Fibroblast of peridontal ligament (primary cell): Measurements from ENCODE around the gene SLC25A53.

Experiments
- DNase-seq: peaks from one replicate; pipeline ENCODE4 v3.0.0-alpha.2; 2010; ENCODE audit errors: extremely low read depth

The SLC25A53 gene, protein sequence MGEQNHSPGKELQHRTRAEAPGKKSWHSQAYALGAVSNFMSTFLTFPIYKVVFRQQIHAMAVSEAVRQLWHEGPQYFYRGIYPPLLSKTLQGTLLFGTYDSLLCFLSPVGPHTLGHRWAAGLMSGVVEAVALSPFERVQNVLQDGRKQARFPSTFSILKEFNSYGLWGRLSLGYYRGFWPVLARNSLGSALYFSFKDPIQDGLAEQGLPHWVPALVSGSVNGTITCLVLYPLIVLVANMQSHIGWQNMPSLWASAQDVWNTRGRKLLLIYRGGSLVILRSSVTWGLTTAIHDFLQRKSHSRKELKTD

GRCh38 chrX:104156630-104157529 is at the start of gene SLC25A53:
TSS of gene SLC25A53 (minus strand) at chrX:104157009. CDS start at chrX:104105257, 51,752 bp downstream.
- peak; percentile 77 for DNase-seq

DNA sequence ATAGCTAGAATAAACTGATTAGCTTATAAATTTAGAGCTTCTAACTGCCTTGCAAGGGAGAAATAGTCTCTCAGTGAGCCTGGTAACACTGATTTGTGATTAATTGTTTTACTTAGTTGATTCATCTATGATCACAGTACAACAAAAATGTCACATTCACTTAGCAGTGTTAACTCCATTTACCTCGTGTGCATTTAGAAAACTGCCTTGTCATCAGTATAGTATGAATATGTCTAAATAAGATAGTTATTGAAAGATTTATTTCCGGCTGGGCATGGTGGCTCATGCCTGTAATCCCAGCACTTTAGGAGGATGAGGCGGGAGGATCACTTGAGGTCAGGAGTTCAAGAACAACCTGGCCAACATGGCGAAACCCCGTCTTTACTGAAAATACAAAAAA is 48.7 kb upstream of the SLC25A53 start:
- DNase-seq, result no peak

DNA sequence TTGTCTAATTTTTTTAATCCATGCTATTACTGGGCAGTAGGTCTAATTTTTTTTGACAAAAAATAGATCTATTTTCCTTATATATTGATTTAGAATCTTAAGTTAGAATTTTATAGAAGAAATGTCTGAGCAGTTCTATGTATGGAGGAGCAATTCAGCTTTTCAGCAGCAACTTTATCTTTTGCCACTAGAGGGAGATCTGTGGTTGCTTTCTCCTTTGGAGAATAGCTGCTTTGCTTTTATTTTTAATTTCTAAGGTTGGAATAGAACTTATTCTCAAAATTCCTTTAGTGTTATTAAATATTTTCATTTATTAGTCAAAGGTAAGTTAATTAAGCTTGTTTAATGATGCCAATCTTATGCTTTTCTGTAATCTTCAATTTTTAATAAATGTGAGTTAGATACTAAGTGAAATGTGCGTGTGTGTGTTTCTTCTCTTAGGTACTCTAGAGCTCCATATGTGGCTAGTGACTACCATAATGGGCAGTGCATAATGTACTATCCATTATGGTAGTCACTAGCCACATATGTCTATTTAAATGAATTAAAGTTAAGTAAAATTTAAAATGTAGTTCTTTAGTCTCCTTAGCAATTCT is 38.8 kb upstream of the SLC25A53 start:
- peak; percentile 51 for DNase-seq

- no peak for DNase-seq
Observed at GRCh38 chrX:104195013-104195412, 38.2 kb upstream of the SLC25A53 start.

DNA sequence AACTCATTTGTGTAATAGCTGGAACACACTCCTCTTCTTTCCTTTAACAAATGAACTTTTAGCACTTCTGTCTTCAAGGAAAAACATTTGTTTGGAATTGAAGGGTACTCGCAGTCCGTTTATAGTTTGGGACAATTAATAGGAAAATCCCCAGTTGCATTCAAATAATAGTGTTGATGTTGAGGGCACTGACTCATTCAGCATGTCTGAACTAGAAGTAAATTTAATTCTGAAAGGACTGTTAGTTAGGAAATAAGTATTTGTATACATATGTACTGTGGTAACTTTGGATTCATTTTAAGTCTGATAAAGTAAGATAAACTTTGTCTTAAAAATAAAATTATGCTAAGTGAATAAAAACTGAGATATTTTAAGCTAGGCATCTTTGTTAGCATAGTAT is 36.7 kb upstream of the SLC25A53 start:
- no peak for DNase-seq

- DNase-seq, result no peak
Observed at GRCh38 chrX:104189837-104190236, 33.0 kb upstream of the SLC25A53 start.

DNA sequence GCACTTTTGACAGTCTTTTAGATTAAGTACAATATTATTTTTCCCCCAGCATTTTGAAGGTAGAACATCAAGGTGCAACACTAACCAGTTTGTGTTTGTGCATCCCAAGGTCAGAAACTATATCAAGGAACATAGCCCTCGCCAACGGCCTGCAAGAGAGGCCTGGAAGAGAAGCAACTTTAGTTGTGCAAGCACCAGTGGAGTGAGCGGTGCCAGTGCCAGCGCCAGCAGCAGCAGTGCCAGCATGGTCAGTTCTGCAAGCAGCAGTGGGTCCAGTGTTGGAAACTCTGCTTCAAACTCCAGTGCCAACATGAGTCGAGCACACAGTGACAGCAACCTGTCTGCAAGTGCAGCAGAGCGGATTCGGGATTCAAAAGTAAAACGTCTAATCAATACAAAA is 31.1 kb upstream of the SLC25A53 start:
- no peak for DNase-seq

DNA sequence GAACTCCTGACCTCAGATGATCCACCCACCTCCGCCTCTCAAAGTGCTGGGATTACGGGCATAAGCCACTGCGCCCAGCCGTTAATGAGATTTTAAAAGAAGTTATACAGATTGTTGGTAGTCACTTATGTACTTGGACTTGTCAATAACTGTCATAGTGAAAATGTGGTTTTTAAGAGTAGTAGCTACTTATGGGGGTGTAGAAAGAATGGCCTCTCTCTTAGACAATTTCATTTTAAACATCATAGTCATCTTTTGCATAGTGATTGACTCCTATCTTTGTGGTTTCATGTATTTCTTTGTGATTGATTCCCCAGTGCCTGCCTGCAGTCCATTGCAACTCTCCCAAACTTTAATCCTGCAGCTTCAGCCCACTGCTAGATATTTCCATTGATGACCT is 26.9 kb upstream of the SLC25A53 start:
- DNase-seq, result no peak

DNA sequence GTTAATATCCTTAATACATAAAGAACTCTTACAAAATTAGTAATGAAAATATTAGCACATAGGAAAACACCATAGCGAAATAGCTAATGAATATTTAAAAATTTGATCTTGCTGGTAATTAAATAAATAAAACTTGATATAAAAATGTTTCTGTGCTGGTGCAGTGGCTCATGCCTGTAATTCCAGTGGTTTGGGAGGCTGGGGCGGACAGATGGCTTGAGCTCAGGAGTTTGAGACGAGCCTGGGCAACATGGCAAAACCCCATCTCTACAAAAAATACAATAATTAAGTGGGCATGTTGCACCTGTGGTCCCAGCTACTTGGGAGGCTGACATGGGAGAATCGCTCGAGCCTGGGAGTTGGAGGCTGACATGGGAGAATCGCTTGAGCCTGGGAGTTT is 17.0 kb upstream of the SLC25A53 start:
- no peak for DNase-seq

- DNase-seq, result no peak
Observed at GRCh38 chrX:104172788-104173187, 16.0 kb upstream of the SLC25A53 start.

- DNase-seq, result no peak
Observed at GRCh38 chrX:104172121-104172520, 15.3 kb upstream of the SLC25A53 start.

DNA sequence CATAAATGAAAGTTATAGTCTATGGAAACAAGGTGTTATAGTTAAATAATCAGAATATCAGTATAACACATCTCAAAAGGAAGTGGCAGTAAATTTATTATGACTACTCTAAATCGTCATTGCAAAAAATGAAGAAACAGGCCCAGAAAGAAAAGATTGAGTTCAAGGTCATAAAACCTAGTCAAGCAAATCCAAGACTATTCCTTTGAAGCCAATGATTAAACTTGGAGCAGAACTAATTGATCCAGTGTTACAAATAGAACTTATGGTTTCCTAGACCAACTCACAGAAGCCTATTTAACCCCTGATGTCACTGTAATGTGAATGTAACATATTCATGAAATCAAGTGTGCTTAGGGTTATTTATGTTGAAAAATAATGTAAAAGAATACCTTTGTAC is 11.3 kb upstream of the SLC25A53 start:
- no peak for DNase-seq

DNA sequence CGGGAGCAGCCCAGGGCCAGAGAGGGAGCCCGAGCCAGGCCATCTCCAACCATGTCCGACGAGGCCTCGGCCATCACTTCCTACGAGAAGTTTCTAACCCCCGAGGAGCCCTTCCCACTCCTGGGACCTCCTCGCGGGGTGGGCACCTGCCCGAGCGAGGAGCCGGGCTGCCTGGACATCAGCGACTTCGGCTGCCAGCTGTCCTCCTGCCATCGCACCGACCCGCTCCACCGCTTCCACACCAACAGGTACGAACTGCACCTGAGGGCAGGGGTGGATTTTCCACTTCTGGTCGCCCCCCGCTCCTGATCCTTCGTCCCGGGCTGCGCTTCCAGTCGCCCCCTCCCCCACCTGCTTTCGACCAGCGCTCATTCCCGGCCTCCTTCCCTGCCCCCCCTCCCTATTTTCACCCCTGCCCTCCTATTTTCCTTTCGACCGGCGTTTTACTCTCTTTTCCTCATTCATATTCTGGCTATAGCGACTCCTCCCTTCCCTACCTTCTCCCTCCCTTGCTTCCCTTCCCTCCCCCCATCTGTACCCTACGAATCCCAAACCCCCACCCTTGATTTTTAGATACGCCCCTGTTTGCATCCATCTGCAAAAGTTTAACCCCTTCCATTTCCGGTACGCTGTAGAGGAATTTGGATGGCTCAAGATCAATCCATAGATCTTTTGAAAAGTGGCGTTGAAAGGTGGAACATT is 10.1 kb upstream of the SLC25A53 start:
- no peak for DNase-seq

GRCh38 chrX:104165894-104166734 is 9.3 kb upstream of the SLC25A53 start, which contains the start of gene FAM199X:
TSS of gene FAM199X (plus strand) at chrX:104166453. CDS start at chrX:104166786, 333 bp downstream.
- DNase-seq, result peak; percentile 75

GRCh38 chrX:104151037-104151436 is 5.8 kb downstream of the SLC25A53 start:
- no peak for DNase-seq

- DNase-seq, result no peak
Observed at GRCh38 chrX:104141087-104141760, 15.6 kb downstream of the SLC25A53 start.

GRCh38 chrX:104137496-104137895 is 19.3 kb downstream of the SLC25A53 start:
- DNase-seq, result peak; percentile 28

DNA sequence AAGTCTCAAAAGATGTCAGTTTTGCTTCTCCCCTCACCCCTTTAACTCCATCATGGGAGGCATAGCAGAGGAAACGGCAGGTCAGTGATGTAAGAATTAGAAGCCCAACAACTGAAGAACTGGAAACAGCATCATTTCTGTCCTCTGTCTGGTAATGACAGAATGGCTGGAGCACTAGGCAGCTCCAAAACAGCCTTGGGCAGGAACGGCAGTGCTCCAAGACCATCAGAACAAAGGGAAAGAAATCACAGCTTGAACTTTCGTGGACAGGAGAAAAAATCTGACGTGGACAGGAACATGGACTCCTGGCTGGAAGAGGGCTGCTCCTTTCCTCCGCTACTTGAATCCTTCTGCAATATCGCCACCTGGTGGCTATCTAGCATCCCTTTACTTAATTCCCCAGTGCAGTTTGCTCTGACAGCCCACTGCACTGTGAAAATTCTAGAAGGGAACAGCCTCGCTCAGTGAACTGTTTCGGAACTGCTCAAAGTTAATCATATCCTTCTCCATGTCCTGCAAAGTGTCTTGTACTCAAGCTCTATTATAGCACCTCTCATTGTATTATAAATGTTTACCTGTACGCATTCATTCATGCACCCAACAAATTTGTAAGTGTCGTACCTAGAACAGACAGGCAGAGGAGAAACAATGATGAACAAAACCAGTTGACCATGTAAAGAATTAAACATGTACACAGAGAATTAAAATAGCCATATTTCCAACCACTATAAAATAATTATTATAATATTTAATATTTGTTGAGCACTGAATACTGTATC is 20.4 kb downstream of the SLC25A53 start:
- DNase-seq, result peak; percentile 93

- no peak for DNase-seq
Observed at GRCh38 chrX:104135677-104136076, 21.1 kb downstream of the SLC25A53 start.
